WTC11 (cell line): ENCODE measurements around the gene SUV39H2. TPM values are rescaled to one million over a fixed set of nuclear protein-coding genes. Genes with fewer than 3 reads are reported as not detected.

Experiments used
- ATAC-seq: fragments of 200-7000 bp; cut with Tn5 transposase; 2 replicates; pipeline ENCODE4 v1.10.0; 2021; ENCODE audit warnings: mild to moderate bottlenecking, moderate library complexity
- CTCF ChIA-PET: fragments of 300-600 bp; sonication (Branson Sonifier 250); formaldehyde crosslinking; loops from one replicate; lab custom pipeline; 2021; ENCODE audit warnings: antibody characterized with exemption; lab: Charles Lee
- POLR2A ChIA-PET: fragments of 350-600 bp; sonication (Branson Sonifier 250); formaldehyde crosslinking; loops from one replicate; lab custom pipeline; 2021; ENCODE audit warnings: antibody characterized with exemption; lab: Charles Lee
- DNase-seq: peaks from one replicate; pipeline ENCODE4 v3.0.0; 2021; ENCODE audit warnings: low spot score
- H3K27ac Mint-ChIP-seq: 2 replicates; pipeline ENCODE4 v1.8.0; 2021; ENCODE audit warnings: mixed read lengths
- H3K27me3 Mint-ChIP-seq: 2 replicates; pipeline ENCODE4 v1.8.0; 2021; ENCODE audit warnings: low read depth, mild to moderate bottlenecking, moderate library complexity, mixed read lengths
- H3K36me3 Mint-ChIP-seq: 2 replicates; pipeline ENCODE4 v1.8.0; 2021; ENCODE audit warnings: mixed read lengths
- H3K4me1 Mint-ChIP-seq: 2 replicates; pipeline ENCODE4 v1.8.0; 2022; ENCODE audit warnings: mixed read lengths
- H3K4me3 Mint-ChIP-seq: 2 replicates; pipeline ENCODE4 v1.8.0; 2021; ENCODE audit warnings: mild to moderate bottlenecking, moderate library complexity, mixed read lengths
- H3K9me3 Mint-ChIP-seq: 2 replicates; pipeline ENCODE4 v1.8.0; 2021; ENCODE audit warnings: mixed read lengths
- CREB1 ChIP-seq: sonication (generic); formaldehyde crosslinking; IDR thresholded peaks from 2 replicates; pipeline ENCODE4 v1.8.0; 2023; ENCODE audit warnings: mild to moderate bottlenecking, missing genetic modification reagents
- CREM ChIP-seq: sonication (generic); formaldehyde crosslinking; IDR thresholded peaks from 2 replicates; pipeline ENCODE4 v1.8.1; 2022; ENCODE audit warnings: mild to moderate bottlenecking, missing genetic modification reagents, moderate library complexity
- EMX1 ChIP-seq: fragments of 250-450 bp; sonication (Bioruptor Pico); IDR thresholded peaks from 2 replicates; pipeline ENCODE4 v1.8.0; 2021; ENCODE audit warnings: mild to moderate bottlenecking
- ESRRA ChIP-seq: sonication (generic); formaldehyde crosslinking; IDR thresholded peaks from 2 replicates; pipeline ENCODE4 v1.8.1; 2022; ENCODE audit warnings: mild to moderate bottlenecking, missing genetic modification reagents, borderline replicate concordance
- ETV6 ChIP-seq: sonication (generic); formaldehyde crosslinking; IDR thresholded peaks from 2 replicates; pipeline ENCODE4 v1.8.1; 2022; ENCODE audit warnings: mild to moderate bottlenecking, missing genetic modification reagents
- GTF2I ChIP-seq: fragments of 250-450 bp; sonication (Bioruptor Pico); conservative IDR thresholded peaks from 2 replicates; pipeline ENCODE4 v1.4.0; 2021; ENCODE audit warnings: mild to moderate bottlenecking
- HMGA2 ChIP-seq: fragments of 250-450 bp; sonication (Bioruptor Pico); IDR thresholded peaks from 2 replicates; pipeline ENCODE4 v1.4.0; 2021; ENCODE audit warnings: mild to moderate bottlenecking, moderate library complexity
- JAZF1 ChIP-seq: fragments of 250-450 bp; sonication (Bioruptor Pico); IDR thresholded peaks from 2 replicates; pipeline ENCODE4 v1.9.0; 2021; ENCODE audit warnings: moderate library complexity, mild to moderate bottlenecking, inconsistent platforms
- JUN ChIP-seq: sonication (generic); formaldehyde crosslinking; IDR thresholded peaks from 2 replicates; pipeline ENCODE4 v1.8.0; 2023; ENCODE audit warnings: mild to moderate bottlenecking, missing genetic modification reagents
- KAT7 ChIP-seq: sonication (generic); formaldehyde crosslinking; IDR thresholded peaks from 2 replicates; pipeline ENCODE4 v1.8.1; 2023; ENCODE audit warnings: missing genetic modification reagents, mild to moderate bottlenecking, borderline replicate concordance
- NFATC4 ChIP-seq: fragments of 250-450 bp; sonication (Bioruptor Pico); IDR thresholded peaks from 2 replicates; pipeline ENCODE4 v1.9.0; 2021; ENCODE audit warnings: mild to moderate bottlenecking
- total RNA-seq: library from RNA; stranded (reverse); gene quantifications from 3 replicates; pipeline ENCODE4 v1.2.3, GENCODE V29; 2021
- TF ChIP-seq, protein P1 (sequence below): fragments of 250-450 bp; sonication (Bioruptor Pico); IDR thresholded peaks from 2 replicates; pipeline ENCODE4 v1.9.0; 2021; ENCODE audit warnings: mild to moderate bottlenecking, borderline replicate concordance
- TF ChIP-seq, protein P2 (sequence below): sonication (generic); formaldehyde crosslinking; IDR thresholded peaks from 2 replicates; pipeline ENCODE4 v1.8.0; 2023; ENCODE audit warnings: mild to moderate bottlenecking, missing genetic modification reagents
- TF ChIP-seq, protein P3 (sequence below): sonication (generic); formaldehyde crosslinking; IDR thresholded peaks from 2 replicates; pipeline ENCODE4 v1.8.0; 2022; ENCODE audit warnings: mild to moderate bottlenecking, missing genetic modification reagents
- TF ChIP-seq, protein P4 (sequence below): sonication (generic); formaldehyde crosslinking; IDR thresholded peaks from 2 replicates; pipeline ENCODE4 v1.8.0; 2022; ENCODE audit warnings: mild to moderate bottlenecking, missing genetic modification reagents
- TF ChIP-seq, protein P5 (sequence below): sonication (generic); formaldehyde crosslinking; IDR thresholded peaks from 2 replicates; pipeline ENCODE4 v1.8.1; 2022; ENCODE audit warnings: mild to moderate bottlenecking, missing genetic modification reagents, moderate library complexity, borderline replicate concordance
- TF ChIP-seq, protein P6 (sequence below): sonication (generic); formaldehyde crosslinking; IDR thresholded peaks from 2 replicates; pipeline ENCODE4 v1.8.0; 2022; ENCODE audit warnings: mild to moderate bottlenecking, missing genetic modification reagents

The SUV39H2 gene
- total RNA-seq, 1 experiment from 2014 or later, result 41.4 TPM

DNA sequence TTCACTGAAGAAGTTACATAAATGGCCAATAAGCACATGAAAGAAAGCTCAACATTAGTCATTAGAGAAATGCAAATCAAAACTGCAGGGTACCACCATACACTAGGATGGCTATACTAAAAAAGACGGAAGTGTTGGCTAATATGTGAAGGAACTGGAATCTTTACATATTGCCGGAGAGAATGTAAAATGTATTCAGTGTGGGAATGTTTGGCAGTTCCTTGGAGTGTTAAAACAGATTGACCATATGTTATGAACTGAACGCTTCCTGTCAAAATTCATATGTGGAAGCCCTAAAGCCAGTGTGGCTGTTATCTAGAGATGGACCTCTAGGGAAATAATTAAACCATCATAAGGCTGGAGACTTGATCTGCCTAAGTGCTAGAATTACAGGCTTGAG is 33.1 kb downstream of the SUV39H2 start (continued):
- TF ChIP-seq, protein P1, sequence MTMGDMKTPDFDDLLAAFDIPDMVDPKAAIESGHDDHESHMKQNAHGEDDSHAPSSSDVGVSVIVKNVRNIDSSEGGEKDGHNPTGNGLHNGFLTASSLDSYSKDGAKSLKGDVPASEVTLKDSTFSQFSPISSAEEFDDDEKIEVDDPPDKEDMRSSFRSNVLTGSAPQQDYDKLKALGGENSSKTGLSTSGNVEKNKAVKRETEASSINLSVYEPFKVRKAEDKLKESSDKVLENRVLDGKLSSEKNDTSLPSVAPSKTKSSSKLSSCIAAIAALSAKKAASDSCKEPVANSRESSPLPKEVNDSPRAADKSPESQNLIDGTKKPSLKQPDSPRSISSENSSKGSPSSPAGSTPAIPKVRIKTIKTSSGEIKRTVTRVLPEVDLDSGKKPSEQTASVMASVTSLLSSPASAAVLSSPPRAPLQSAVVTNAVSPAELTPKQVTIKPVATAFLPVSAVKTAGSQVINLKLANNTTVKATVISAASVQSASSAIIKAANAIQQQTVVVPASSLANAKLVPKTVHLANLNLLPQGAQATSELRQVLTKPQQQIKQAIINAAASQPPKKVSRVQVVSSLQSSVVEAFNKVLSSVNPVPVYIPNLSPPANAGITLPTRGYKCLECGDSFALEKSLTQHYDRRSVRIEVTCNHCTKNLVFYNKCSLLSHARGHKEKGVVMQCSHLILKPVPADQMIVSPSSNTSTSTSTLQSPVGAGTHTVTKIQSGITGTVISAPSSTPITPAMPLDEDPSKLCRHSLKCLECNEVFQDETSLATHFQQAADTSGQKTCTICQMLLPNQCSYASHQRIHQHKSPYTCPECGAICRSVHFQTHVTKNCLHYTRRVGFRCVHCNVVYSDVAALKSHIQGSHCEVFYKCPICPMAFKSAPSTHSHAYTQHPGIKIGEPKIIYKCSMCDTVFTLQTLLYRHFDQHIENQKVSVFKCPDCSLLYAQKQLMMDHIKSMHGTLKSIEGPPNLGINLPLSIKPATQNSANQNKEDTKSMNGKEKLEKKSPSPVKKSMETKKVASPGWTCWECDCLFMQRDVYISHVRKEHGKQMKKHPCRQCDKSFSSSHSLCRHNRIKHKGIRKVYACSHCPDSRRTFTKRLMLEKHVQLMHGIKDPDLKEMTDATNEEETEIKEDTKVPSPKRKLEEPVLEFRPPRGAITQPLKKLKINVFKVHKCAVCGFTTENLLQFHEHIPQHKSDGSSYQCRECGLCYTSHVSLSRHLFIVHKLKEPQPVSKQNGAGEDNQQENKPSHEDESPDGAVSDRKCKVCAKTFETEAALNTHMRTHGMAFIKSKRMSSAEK (CRISPR knock-in tag), result no peak
- TF ChIP-seq, protein P2, sequence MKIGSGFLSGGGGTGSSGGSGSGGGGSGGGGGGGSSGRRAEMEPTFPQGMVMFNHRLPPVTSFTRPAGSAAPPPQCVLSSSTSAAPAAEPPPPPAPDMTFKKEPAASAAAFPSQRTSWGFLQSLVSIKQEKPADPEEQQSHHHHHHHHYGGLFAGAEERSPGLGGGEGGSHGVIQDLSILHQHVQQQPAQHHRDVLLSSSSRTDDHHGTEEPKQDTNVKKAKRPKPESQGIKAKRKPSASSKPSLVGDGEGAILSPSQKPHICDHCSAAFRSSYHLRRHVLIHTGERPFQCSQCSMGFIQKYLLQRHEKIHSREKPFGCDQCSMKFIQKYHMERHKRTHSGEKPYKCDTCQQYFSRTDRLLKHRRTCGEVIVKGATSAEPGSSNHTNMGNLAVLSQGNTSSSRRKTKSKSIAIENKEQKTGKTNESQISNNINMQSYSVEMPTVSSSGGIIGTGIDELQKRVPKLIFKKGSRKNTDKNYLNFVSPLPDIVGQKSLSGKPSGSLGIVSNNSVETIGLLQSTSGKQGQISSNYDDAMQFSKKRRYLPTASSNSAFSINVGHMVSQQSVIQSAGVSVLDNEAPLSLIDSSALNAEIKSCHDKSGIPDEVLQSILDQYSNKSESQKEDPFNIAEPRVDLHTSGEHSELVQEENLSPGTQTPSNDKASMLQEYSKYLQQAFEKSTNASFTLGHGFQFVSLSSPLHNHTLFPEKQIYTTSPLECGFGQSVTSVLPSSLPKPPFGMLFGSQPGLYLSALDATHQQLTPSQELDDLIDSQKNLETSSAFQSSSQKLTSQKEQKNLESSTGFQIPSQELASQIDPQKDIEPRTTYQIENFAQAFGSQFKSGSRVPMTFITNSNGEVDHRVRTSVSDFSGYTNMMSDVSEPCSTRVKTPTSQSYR (CRISPR knock-in tag), result no peak
- TF ChIP-seq, protein P3, sequence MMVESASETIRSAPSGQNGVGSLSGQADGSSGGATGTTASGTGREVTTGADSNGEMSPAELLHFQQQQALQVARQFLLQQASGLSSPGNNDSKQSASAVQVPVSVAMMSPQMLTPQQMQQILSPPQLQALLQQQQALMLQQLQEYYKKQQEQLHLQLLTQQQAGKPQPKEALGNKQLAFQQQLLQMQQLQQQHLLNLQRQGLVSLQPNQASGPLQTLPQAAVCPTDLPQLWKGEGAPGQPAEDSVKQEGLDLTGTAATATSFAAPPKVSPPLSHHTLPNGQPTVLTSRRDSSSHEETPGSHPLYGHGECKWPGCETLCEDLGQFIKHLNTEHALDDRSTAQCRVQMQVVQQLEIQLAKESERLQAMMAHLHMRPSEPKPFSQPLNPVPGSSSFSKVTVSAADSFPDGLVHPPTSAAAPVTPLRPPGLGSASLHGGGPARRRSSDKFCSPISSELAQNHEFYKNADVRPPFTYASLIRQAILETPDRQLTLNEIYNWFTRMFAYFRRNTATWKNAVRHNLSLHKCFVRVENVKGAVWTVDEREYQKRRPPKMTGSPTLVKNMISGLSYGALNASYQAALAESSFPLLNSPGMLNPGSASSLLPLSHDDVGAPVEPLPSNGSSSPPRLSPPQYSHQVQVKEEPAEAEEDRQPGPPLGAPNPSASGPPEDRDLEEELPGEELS (CRISPR knock-in tag), result no peak
- TF ChIP-seq GTF2I (CRISPR knock-in tag) (no peak), ETV6 (CRISPR knock-in tag) (no peak), CREM (no peak), NFATC4 (CRISPR knock-in tag) (no peak), HMGA2 (no peak), JUN (CRISPR knock-in tag) (no peak), EMX1 (no peak), KAT7 (CRISPR knock-in tag) (no peak)
- TF ChIP-seq, protein P4, sequence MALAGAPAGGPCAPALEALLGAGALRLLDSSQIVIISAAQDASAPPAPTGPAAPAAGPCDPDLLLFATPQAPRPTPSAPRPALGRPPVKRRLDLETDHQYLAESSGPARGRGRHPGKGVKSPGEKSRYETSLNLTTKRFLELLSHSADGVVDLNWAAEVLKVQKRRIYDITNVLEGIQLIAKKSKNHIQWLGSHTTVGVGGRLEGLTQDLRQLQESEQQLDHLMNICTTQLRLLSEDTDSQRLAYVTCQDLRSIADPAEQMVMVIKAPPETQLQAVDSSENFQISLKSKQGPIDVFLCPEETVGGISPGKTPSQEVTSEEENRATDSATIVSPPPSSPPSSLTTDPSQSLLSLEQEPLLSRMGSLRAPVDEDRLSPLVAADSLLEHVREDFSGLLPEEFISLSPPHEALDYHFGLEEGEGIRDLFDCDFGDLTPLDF (CRISPR knock-in tag), result no peak
- TF ChIP-seq, protein P5, sequence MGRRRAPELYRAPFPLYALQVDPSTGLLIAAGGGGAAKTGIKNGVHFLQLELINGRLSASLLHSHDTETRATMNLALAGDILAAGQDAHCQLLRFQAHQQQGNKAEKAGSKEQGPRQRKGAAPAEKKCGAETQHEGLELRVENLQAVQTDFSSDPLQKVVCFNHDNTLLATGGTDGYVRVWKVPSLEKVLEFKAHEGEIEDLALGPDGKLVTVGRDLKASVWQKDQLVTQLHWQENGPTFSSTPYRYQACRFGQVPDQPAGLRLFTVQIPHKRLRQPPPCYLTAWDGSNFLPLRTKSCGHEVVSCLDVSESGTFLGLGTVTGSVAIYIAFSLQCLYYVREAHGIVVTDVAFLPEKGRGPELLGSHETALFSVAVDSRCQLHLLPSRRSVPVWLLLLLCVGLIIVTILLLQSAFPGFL, result no peak
- TF ChIP-seq, all 79 proteins: peak for 0

DNA sequence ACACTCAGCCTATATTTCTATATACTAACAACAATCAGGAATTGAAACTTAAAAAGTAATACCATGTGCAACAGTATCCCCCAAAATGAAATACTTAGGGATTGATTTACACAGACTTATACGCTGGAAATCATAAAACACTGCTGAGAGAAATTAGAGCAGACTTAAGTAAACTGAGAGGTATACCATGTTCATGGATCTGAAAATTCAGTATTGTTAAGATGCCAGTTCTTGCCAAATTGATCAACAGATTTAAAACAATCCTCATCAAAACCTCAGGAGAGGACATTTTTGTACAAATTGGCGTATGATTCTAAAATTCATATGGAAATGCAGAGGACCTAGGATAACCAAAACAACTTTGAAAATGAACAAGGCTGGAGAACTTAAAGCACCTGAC is 37.9 kb downstream of the SUV39H2 start:
- no peak for ATAC-seq

More for the DNA sequence above, 37.9 kb downstream of the SUV39H2 start:
- ChIA-PET CTCF (no interaction called here), POLR2A (no interaction called here)
- Mint-ChIP-seq H3K4me3 (no peak overlapping the region), H3K27ac (no peak overlapping the region), H3K36me3 (peaks cover 84% of the 10 kb centered on the region), H3K9me3 (peaks cover 59% of the 10 kb centered on the region), H3K27me3 (no peaks in the 10 kb centered on the region), H3K4me1 (peaks cover under 1% of the 10 kb centered on the region; the same call in 1 of the 2 replicates)
- TF ChIP-seq CREB1 (CRISPR knock-in tag) (no peak), JAZF1 (CRISPR knock-in tag) (no peak), ESRRA (no peak)
- TF ChIP-seq, protein P3 (CRISPR knock-in tag), result no peak
- TF ChIP-seq, protein P6, sequence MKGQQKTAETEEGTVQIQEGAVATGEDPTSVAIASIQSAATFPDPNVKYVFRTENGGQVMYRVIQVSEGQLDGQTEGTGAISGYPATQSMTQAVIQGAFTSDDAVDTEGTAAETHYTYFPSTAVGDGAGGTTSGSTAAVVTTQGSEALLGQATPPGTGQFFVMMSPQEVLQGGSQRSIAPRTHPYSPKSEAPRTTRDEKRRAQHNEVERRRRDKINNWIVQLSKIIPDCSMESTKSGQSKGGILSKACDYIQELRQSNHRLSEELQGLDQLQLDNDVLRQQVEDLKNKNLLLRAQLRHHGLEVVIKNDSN (CRISPR knock-in tag), result no peak
- DNase-seq, result no peak
